Breast epithelium (tissue), 4 donors: ENCODE measurements around the gene GFI1B. TPM values are rescaled to one million over a fixed set of nuclear protein-coding genes. Genes with fewer than 3 reads are reported as not detected.

Experiments
- DNase-seq, 2 donors: peaks; one replicate each; pipeline ENCODE4 v3.0.0-alpha.2; 2019; ENCODE audit warnings: low spot score in 2 of 2
- H3K27ac ChIP-seq, 2 donors: fragments of 200-600 bp; sonication (generic) in 1 of 2; one replicate each; pipeline ENCODE4 v1.5.1; 2016 to 2019; ENCODE audit warnings: mild to moderate bottlenecking in 1 of 2
- H3K27me3 ChIP-seq, 2 donors: fragments of 200-600 bp; sonication (generic) in 1 of 2; one replicate each; pipeline versions ENCODE4 v1.5.1 to v1.6.0; 2017 to 2019; ENCODE audit warnings: control low read depth in 1 of 2, mild to moderate bottlenecking in 1 of 2
- H3K36me3 ChIP-seq: fragments of 200-600 bp; one replicate; pipeline ENCODE4 v1.5.1; 2019
- H3K4me1 ChIP-seq, 2 donors: fragments of 200-600 bp; sonication (generic); one replicate each; pipeline ENCODE4 v1.5.1; 2016 to 2019; ENCODE audit warnings: control low read depth in 1 of 2
- H3K4me3 ChIP-seq, 3 donors: fragments of 200-600 bp; sonication (generic); 1 replicate in 2 of 3; 2 replicates in 1 of 3; pipeline ENCODE4 v1.5.1; 2016 to 2019; ENCODE audit warnings: mild to moderate bottlenecking in 3 of 3, moderate library complexity in 2 of 3
- H3K9me3 ChIP-seq, 2 donors: fragments of 200-600 bp; sonication (generic) in 1 of 2; one replicate each; pipeline ENCODE4 v1.5.1; 2016 to 2019; ENCODE audit warnings: control low read depth in 1 of 2
- CTCF ChIP-seq, 3 donors: fragments of 450-650 bp; IDR thresholded peaks; one replicate each; pipeline ENCODE4 v1.5.1; 2016 to 2017; ENCODE audit warnings: antibody characterized with exemption in 3 of 3, mild to moderate bottlenecking in 3 of 3, moderate library complexity in 3 of 3
- POLR2A ChIP-seq: fragments of 450-650 bp; IDR thresholded peaks from one replicate; pipeline ENCODE4 v1.6.1; 2016; ENCODE audit warnings: antibody characterized with exemption, mild to moderate bottlenecking, moderate library complexity
- POLR2AphosphoS5 ChIP-seq, 3 donors: sonication (generic); formaldehyde crosslinking; IDR thresholded peaks; one replicate each; pipeline ENCODE4 v1.6.1; 2017; ENCODE audit warnings: antibody characterized with exemption in 3 of 3
- intact Hi-C: fragments of 100-400 bp; cut with DNase I; formaldehyde crosslinking; loops from one replicate; pipeline ENCODE4 v1.15.1; 2023; ENCODE audit warnings: low total_unique reads
- total RNA-seq, 3 donors: library from RNA; depleted of rRNA; stranded (reverse); fragments of >200 nt; gene quantifications; one replicate each; pipeline ENCODE4 v1.1.0, GENCODE V29; 2016

The GFI1B gene
- total RNA-seq, 3 donors from 2014 or later, result not detected

- H3K27ac ChIP-seq, result no peak overlapping the region
- intact Hi-C loops, result no loop called here
- H3K4me3 ChIP-seq, result no peak overlapping the region
- H3K27me3 ChIP-seq, result peaks cover 0 to 2% of the 10 kb centered on the region in 2 donors
- no peak for DNase-seq
- TF ChIP-seq POLR2A (no peak), POLR2AphosphoS5 (IDR thresholded peaks at IDR 0.05) (no peak), CTCF (IDR thresholded peaks at IDR 0.05) (no peak)
- no peaks in the 10 kb centered on the region for H3K36me3 ChIP-seq
- no peaks in the 10 kb centered on the region for H3K9me3 ChIP-seq
- no peaks in the 10 kb centered on the region for H3K4me1 ChIP-seq
Measured at GRCh38 chr9:132970324-132971062, 8.0 kb upstream of the GFI1B start.

- TF ChIP-seq CTCF (IDR thresholded peaks at IDR 0.05) (no peak), POLR2A (no peak), POLR2AphosphoS5 (IDR thresholded peaks at IDR 0.05) (no peak)
- no peaks in the 10 kb centered on the region for H3K4me1 ChIP-seq
- no peaks in the 10 kb centered on the region for H3K9me3 ChIP-seq
- no peak for DNase-seq
- intact Hi-C loops, result no loop called here
- H3K27me3 ChIP-seq, result peaks cover 0 to 9% of the 10 kb centered on the region in 2 donors
- H3K4me3 ChIP-seq, result no peak overlapping the region
- no peak overlapping the region for H3K27ac ChIP-seq
- no peaks in the 10 kb centered on the region for H3K36me3 ChIP-seq
Measured at GRCh38 chr9:132973166-132973565, 5.3 kb upstream of the GFI1B start.

GRCh38 chr9:132973713-132974112, 4.8 kb upstream of the GFI1B start:
- DNase-seq, result no peak
- intact Hi-C loops, result no loop called here
- Histone ChIP-seq H3K36me3 (no peaks in the 10 kb centered on the region), H3K27me3 (peaks cover 0 to 12% of the 10 kb centered on the region in 2 donors), H3K4me3 (no peak overlapping the region), H3K9me3 (no peaks in the 10 kb centered on the region), H3K27ac (no peak overlapping the region), H3K4me1 (no peaks in the 10 kb centered on the region)
- TF ChIP-seq POLR2A (no peak), CTCF (IDR thresholded peaks at IDR 0.05) (no peak), POLR2AphosphoS5 (IDR thresholded peaks at IDR 0.05) (no peak)

- DNase-seq, result no peak
- no peaks in the 10 kb centered on the region for H3K36me3 ChIP-seq
- H3K27ac ChIP-seq, result no peak overlapping the region
- peaks cover 0 to 29% of the 10 kb centered on the region in 2 donors for H3K27me3 ChIP-seq
- H3K4me1 ChIP-seq, result no peaks in the 10 kb centered on the region
- no peaks in the 10 kb centered on the region for H3K9me3 ChIP-seq
- H3K4me3 ChIP-seq, result no peak overlapping the region
- intact Hi-C loops, result no loop called here
- TF ChIP-seq CTCF (IDR thresholded peaks at IDR 0.05), result no peak
Measured at GRCh38 chr9:132975961-132976360, 2.5 kb upstream of the GFI1B start.

GRCh38 chr9:132976571-132976970, 1.9 kb upstream of the GFI1B start:
- intact Hi-C loops, result no loop called here
- Histone ChIP-seq H3K27me3 (peaks cover 0 to 35% of the 10 kb centered on the region in 2 donors), H3K9me3 (no peaks in the 10 kb centered on the region), H3K4me1 (no peaks in the 10 kb centered on the region), H3K4me3 (no peak overlapping the region), H3K36me3 (no peaks in the 10 kb centered on the region), H3K27ac (no peak overlapping the region)
- no peak for DNase-seq
- TF ChIP-seq POLR2AphosphoS5 (IDR thresholded peaks at IDR 0.05), result no peak
- TF ChIP-seq POLR2A, result no peak
- TF ChIP-seq CTCF (IDR thresholded peaks at IDR 0.05), result no peak
